HEK293 (cell line): Measurements from ENCODE around the gene SLA2.

Experiments used
- ZNF561 ChIP-seq: fragments of 450-650 bp; IDR thresholded peaks from 2 replicates; pipeline ENCODE4 v1.5.1; 2018; ENCODE audit warnings: missing biosample characterization, missing genetic modification characterization, borderline replicate concordance
- TF ChIP-seq, protein P1 (sequence below): fragments of 450-650 bp; formaldehyde crosslinking; IDR thresholded peaks from 2 replicates; pipeline ENCODE4 v1.5.1; 2016; ENCODE audit warnings: missing biosample characterization, missing genetic modification characterization
- TF ChIP-seq, protein P2 (sequence below): fragments of 450-650 bp; formaldehyde crosslinking; IDR thresholded peaks from 2 replicates; pipeline ENCODE4 v1.5.1; 2016; ENCODE audit warnings: missing biosample characterization, missing genetic modification characterization, borderline replicate concordance
- TF ChIP-seq, protein P3 (sequence below): fragments of 450-650 bp; formaldehyde crosslinking; IDR thresholded peaks from 2 replicates; pipeline ENCODE4 v1.5.1; 2016; ENCODE audit warnings: missing biosample characterization, missing genetic modification characterization

- TF ChIP-seq, protein P1, sequence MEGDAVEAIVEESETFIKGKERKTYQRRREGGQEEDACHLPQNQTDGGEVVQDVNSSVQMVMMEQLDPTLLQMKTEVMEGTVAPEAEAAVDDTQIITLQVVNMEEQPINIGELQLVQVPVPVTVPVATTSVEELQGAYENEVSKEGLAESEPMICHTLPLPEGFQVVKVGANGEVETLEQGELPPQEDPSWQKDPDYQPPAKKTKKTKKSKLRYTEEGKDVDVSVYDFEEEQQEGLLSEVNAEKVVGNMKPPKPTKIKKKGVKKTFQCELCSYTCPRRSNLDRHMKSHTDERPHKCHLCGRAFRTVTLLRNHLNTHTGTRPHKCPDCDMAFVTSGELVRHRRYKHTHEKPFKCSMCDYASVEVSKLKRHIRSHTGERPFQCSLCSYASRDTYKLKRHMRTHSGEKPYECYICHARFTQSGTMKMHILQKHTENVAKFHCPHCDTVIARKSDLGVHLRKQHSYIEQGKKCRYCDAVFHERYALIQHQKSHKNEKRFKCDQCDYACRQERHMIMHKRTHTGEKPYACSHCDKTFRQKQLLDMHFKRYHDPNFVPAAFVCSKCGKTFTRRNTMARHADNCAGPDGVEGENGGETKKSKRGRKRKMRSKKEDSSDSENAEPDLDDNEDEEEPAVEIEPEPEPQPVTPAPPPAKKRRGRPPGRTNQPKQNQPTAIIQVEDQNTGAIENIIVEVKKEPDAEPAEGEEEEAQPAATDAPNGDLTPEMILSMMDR, result no peak
- TF ChIP-seq, protein P2, sequence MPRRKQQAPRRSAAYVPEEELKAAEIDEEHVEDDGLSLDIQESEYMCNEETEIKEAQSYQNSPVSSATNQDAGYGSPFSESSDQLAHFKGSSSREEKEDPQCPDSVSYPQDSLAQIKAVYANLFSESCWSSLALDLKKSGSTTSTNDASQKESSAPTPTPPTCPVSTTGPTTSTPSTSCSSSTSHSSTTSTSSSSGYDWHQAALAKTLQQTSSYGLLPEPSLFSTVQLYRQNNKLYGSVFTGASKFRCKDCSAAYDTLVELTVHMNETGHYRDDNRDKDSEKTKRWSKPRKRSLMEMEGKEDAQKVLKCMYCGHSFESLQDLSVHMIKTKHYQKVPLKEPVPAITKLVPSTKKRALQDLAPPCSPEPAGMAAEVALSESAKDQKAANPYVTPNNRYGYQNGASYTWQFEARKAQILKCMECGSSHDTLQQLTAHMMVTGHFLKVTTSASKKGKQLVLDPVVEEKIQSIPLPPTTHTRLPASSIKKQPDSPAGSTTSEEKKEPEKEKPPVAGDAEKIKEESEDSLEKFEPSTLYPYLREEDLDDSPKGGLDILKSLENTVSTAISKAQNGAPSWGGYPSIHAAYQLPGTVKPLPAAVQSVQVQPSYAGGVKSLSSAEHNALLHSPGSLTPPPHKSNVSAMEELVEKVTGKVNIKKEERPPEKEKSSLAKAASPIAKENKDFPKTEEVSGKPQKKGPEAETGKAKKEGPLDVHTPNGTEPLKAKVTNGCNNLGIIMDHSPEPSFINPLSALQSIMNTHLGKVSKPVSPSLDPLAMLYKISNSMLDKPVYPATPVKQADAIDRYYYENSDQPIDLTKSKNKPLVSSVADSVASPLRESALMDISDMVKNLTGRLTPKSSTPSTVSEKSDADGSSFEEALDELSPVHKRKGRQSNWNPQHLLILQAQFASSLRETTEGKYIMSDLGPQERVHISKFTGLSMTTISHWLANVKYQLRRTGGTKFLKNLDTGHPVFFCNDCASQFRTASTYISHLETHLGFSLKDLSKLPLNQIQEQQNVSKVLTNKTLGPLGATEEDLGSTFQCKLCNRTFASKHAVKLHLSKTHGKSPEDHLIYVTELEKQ (tag by site-specific recombination), result no peak
- TF ChIP-seq, protein P3, sequence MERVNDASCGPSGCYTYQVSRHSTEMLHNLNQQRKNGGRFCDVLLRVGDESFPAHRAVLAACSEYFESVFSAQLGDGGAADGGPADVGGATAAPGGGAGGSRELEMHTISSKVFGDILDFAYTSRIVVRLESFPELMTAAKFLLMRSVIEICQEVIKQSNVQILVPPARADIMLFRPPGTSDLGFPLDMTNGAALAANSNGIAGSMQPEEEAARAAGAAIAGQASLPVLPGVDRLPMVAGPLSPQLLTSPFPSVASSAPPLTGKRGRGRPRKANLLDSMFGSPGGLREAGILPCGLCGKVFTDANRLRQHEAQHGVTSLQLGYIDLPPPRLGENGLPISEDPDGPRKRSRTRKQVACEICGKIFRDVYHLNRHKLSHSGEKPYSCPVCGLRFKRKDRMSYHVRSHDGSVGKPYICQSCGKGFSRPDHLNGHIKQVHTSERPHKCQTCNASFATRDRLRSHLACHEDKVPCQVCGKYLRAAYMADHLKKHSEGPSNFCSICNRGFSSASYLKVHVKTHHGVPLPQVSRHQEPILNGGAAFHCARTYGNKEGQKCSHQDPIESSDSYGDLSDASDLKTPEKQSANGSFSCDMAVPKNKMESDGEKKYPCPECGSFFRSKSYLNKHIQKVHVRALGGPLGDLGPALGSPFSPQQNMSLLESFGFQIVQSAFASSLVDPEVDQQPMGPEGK, result no peak
- no peak for TF ChIP-seq ZNF561 (tag by site-specific recombination)
Observed at GRCh38 chr20:36563374-36563773, 82.6 kb downstream of the SLA2 start.
